K562 (cell line): ENCODE results near the gene WWC2.

Source experiments
- CTCF ChIP-seq, 3 experiments: IDR thresholded peaks in 2 of 3; conservative IDR thresholded peaks in 1 of 3; 2 replicates each; pipeline ENCODE4 v1.5.1; 2011 to 2012; ENCODE audit warnings: low read length in 3 of 3, mild to moderate bottlenecking in 3 of 3, control low read depth in 2 of 3, improper control_type of control experiment in 1 of 3, inconsistent platforms in 1 of 3, low read depth in 1 of 3, mixed read lengths in 1 of 3, moderate library complexity in 1 of 3; ENCODE audit not compliant: insufficient read depth in 2 of 3
- EHMT2 ChIP-seq: fragments of 450-650 bp; IDR thresholded peaks from 2 replicates; pipeline ENCODE4 v1.6.1; 2018; ENCODE audit warnings: antibody characterized with exemption
- ELF4 ChIP-seq: fragments of 450-650 bp; formaldehyde crosslinking; IDR thresholded peaks from 2 replicates; pipeline ENCODE4 v1.4.0; 2022; ENCODE audit warnings: missing genetic modification characterization
- MAX ChIP-seq: sonication (generic); formaldehyde crosslinking; IDR thresholded peaks from 2 replicates; pipeline ENCODE4 v1.9.0; 2022; ENCODE audit warnings: mild to moderate bottlenecking, missing genetic modification reagents
- MEF2A ChIP-seq: IDR thresholded peaks from 2 replicates; pipeline ENCODE4 v1.6.1; 2011; ENCODE audit warnings: low read depth, mild to moderate bottlenecking, low read length, moderate library complexity; ENCODE audit not compliant: control insufficient read depth
- MEIS2 ChIP-seq: fragments of 450-650 bp; IDR thresholded peaks from 2 replicates; pipeline ENCODE4 v1.6.1; 2014; ENCODE audit warnings: mild to moderate bottlenecking; ENCODE audit not compliant: partially characterized antibody
- POLR2AphosphoS2 ChIP-seq: IDR thresholded peaks from 2 replicates; pipeline ENCODE4 v1.6.1; 2012; ENCODE audit warnings: low read length, improper control_type of control experiment
- RBM22 ChIP-seq: fragments of 200-400 bp; formaldehyde crosslinking; IDR thresholded peaks from 2 replicates; pipeline ENCODE4 v1.6.1; 2018; ENCODE audit warnings: low read length, low read depth; ENCODE audit not compliant: poor library complexity, severe bottlenecking
- ZKSCAN3 ChIP-seq: fragments of 250-450 bp; sonication (Bioruptor Pico); IDR thresholded peaks from 2 replicates; pipeline ENCODE4 v1.4.0; 2020
- ZNF282 ChIP-seq: sonication (generic); formaldehyde crosslinking; IDR thresholded peaks from 2 replicates; pipeline ENCODE4 v1.8.1; 2023; ENCODE audit warnings: missing genetic modification reagents
- ZNF431 ChIP-seq: sonication (generic); formaldehyde crosslinking; IDR thresholded peaks from 2 replicates; pipeline ENCODE4 v1.8.0; 2022; ENCODE audit warnings: mild to moderate bottlenecking, missing genetic modification reagents
- ZNF445 ChIP-seq: fragments of 250-450 bp; sonication (Bioruptor Pico); IDR thresholded peaks from 2 replicates; pipeline ENCODE4 v1.4.0; 2020; ENCODE audit warnings: low read depth, mild to moderate bottlenecking, moderate library complexity
- TF ChIP-seq, protein P1 (sequence below): sonication (generic); formaldehyde crosslinking; IDR thresholded peaks from 2 replicates; pipeline ENCODE4 v1.8.1; 2023; ENCODE audit warnings: mild to moderate bottlenecking, missing genetic modification reagents

DNA sequence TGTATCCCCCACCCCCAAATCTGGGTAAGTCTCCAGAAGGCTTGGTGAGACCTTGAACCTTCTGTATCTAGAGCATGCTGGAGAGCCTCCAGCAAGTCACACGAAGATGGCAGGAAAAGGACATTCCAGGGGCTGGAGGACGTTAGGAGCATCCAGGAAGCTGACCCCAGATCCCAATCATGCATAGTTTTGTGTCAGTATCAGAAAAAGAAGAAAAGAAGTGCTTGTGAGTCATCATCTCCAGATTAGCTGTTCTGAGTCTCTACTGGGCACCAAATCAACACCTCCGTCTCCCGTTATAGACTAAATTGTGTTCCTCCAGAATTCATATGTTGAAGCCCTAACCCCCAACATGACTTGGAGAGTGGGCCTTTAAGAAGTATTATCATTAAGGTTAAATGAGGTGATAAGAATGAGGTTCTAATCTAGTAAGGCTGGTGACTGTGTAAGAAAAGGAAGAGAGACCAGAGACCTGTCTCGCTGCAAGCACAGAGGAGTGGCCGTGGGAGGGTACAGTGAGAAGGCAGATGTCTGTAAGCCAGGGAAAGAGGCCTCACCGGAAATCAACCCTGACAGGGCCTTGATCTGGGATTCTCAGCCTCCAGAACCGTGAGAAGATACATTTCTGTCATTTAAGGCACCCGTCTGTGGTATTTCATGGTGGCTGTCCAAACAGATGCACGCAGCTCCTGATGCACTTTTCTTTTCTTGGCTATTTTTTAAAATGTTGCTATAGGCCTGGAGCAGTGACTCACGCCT, 261.3 kb downstream of the WWC2 start:
- no peak for TF ChIP-seq CTCF (IDR thresholded peaks at IDR 0.05 in 2 of 3, conservative IDR thresholded peaks at IDR 0.05 in 1 of 3; ENCODE audit: insufficient read depth in 2 of 3, low read depth in 1 of 3, low read length in 3 of 3)
- no peak for TF ChIP-seq ZNF445 (CRISPR knock-in tag)
- TF ChIP-seq MEIS2 = no peak
- no peak for TF ChIP-seq MAX
- TF ChIP-seq, protein P1, sequence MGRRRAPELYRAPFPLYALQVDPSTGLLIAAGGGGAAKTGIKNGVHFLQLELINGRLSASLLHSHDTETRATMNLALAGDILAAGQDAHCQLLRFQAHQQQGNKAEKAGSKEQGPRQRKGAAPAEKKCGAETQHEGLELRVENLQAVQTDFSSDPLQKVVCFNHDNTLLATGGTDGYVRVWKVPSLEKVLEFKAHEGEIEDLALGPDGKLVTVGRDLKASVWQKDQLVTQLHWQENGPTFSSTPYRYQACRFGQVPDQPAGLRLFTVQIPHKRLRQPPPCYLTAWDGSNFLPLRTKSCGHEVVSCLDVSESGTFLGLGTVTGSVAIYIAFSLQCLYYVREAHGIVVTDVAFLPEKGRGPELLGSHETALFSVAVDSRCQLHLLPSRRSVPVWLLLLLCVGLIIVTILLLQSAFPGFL (CRISPR knock-in tag) = no peak
- TF ChIP-seq POLR2AphosphoS2 = no peak
- no peak for TF ChIP-seq ZNF282 (CRISPR knock-in tag)
- no peak for TF ChIP-seq ZNF431 (CRISPR knock-in tag)
- TF ChIP-seq RBM22 = no peak
- no peak for TF ChIP-seq ZKSCAN3 (CRISPR knock-in tag)
- no peak for TF ChIP-seq EHMT2
- no peak for TF ChIP-seq ELF4
- TF ChIP-seq MEF2A = no peak
